GM12864 (cell line): ENCODE results near the gene MBNL2.

Source experiments
- DNase-seq: peaks from one replicate; pipeline ENCODE4 v3.0.0-alpha.2; 2011; ENCODE audit warnings: low read depth
- H3K4me3 ChIP-seq: 2 replicates; pipeline ENCODE4 v1.5.1; 2011; ENCODE audit warnings: mild to moderate bottlenecking, low read depth, low read length, control low read depth
- TF ChIP-seq, protein P1 (sequence below): IDR thresholded peaks from 2 replicates; pipeline ENCODE4 v1.5.1; 2011; ENCODE audit warnings: low read depth, mild to moderate bottlenecking, moderate library complexity, low read length, control low read depth, inconsistent platforms; ENCODE audit errors: missing control alignments

MBNL2 gene

DNA sequence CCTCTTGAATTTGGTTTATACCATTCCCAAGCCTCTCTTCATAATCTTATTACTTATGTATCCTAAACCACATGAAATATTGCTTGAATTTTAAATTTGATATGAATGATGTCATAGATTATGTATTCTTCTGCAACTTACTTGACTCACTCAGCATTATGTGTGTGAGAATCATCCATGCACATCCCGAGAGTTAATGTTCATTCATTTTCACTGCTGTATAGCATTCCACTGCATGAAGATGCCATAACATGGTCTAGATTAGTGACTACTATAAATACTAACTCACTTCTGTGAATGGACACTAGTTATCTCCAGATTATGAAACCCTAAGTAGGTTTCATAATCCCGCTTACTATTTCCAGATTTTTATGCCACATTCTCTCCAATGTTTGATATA lies 186.8 kb downstream of the MBNL2 start:
- TF ChIP-seq, protein P1, sequence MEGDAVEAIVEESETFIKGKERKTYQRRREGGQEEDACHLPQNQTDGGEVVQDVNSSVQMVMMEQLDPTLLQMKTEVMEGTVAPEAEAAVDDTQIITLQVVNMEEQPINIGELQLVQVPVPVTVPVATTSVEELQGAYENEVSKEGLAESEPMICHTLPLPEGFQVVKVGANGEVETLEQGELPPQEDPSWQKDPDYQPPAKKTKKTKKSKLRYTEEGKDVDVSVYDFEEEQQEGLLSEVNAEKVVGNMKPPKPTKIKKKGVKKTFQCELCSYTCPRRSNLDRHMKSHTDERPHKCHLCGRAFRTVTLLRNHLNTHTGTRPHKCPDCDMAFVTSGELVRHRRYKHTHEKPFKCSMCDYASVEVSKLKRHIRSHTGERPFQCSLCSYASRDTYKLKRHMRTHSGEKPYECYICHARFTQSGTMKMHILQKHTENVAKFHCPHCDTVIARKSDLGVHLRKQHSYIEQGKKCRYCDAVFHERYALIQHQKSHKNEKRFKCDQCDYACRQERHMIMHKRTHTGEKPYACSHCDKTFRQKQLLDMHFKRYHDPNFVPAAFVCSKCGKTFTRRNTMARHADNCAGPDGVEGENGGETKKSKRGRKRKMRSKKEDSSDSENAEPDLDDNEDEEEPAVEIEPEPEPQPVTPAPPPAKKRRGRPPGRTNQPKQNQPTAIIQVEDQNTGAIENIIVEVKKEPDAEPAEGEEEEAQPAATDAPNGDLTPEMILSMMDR: no peak
- DNase-seq: no peak
- H3K4me3 ChIP-seq: no peak overlapping the region

GRCh38 chr13:97411984-97412383 lies 189.9 kb downstream of the MBNL2 start:
- DNase-seq: no peak
- no peak overlapping the region for H3K4me3 ChIP-seq
- TF ChIP-seq, protein P1: no peak

GRCh38 chr13:97413694-97414093 lies 191.6 kb downstream of the MBNL2 start:
- H3K4me3 ChIP-seq: no peak overlapping the region
- no peak for DNase-seq
- TF ChIP-seq, protein P1: no peak

DNA sequence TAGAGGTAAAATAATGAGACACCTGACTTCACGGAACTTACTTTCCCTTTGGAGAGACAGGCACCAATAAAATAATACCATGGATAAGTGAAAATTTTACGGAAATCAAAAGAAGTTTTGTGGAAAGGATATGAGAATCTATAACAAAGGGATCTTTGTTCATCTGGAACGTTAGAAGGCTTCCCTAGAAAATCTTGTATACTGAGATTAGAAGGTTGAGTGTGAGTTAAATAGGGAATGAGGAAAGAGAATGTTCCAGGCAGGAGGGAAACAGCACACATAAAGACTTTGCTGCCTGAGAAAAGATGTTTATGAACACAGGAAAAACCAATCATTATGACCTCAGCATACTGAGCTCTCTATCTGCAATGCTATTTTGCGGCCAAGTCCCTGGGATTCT lies 192.3 kb downstream of the MBNL2 start:
- no peak overlapping the region for H3K4me3 ChIP-seq
- TF ChIP-seq, protein P1: no peak

GRCh38 chr13:97417698-97418097 lies 195.6 kb downstream of the MBNL2 start:
- DNase-seq: no peak
- no peak overlapping the region for H3K4me3 ChIP-seq
- TF ChIP-seq, protein P1: no peak

More for the DNA sequence above, 192.3 kb downstream of the MBNL2 start:
- no peak for DNase-seq

GRCh38 chr13:97422118-97423054 lies 200.3 kb downstream of the MBNL2 start:
- no peak for DNase-seq
- no peak overlapping the region for H3K4me3 ChIP-seq
- TF ChIP-seq, protein P1: no peak
